WTC11 (cell line): Measurements from ENCODE around the gene CNIH3. TPM values are rescaled to one million over a fixed set of nuclear protein-coding genes. Genes with fewer than 3 reads are reported as not detected.

ENCODE experiments used
- ATAC-seq: fragments of 200-7000 bp; cut with Tn5 transposase; 2 replicates; pipeline ENCODE4 v1.10.0; 2021; ENCODE audit warnings: mild to moderate bottlenecking, moderate library complexity
- CTCF ChIA-PET: fragments of 300-600 bp; sonication (Branson Sonifier 250); formaldehyde crosslinking; loops from one replicate; lab custom pipeline; 2021; ENCODE audit warnings: antibody characterized with exemption; lab: Charles Lee
- POLR2A ChIA-PET: fragments of 350-600 bp; sonication (Branson Sonifier 250); formaldehyde crosslinking; loops from one replicate; lab custom pipeline; 2021; ENCODE audit warnings: antibody characterized with exemption; lab: Charles Lee
- DNase-seq: peaks from one replicate; pipeline ENCODE4 v3.0.0; 2021; ENCODE audit warnings: low spot score
- H3K27ac Mint-ChIP-seq: 2 replicates; pipeline ENCODE4 v1.8.0; 2021; ENCODE audit warnings: mixed read lengths
- H3K27me3 Mint-ChIP-seq: 2 replicates; pipeline ENCODE4 v1.8.0; 2021; ENCODE audit warnings: low read depth, mild to moderate bottlenecking, moderate library complexity, mixed read lengths
- H3K36me3 Mint-ChIP-seq: 2 replicates; pipeline ENCODE4 v1.8.0; 2021; ENCODE audit warnings: mixed read lengths
- H3K4me1 Mint-ChIP-seq: 2 replicates; pipeline ENCODE4 v1.8.0; 2022; ENCODE audit warnings: mixed read lengths
- H3K4me3 Mint-ChIP-seq: 2 replicates; pipeline ENCODE4 v1.8.0; 2021; ENCODE audit warnings: mild to moderate bottlenecking, moderate library complexity, mixed read lengths
- H3K9me3 Mint-ChIP-seq: 2 replicates; pipeline ENCODE4 v1.8.0; 2021; ENCODE audit warnings: mixed read lengths
- ATF1 ChIP-seq: sonication (generic); formaldehyde crosslinking; IDR thresholded peaks from 2 replicates; pipeline ENCODE4 v1.8.1; 2023; ENCODE audit warnings: mild to moderate bottlenecking, moderate library complexity, missing genetic modification reagents
- CBFB ChIP-seq: sonication (generic); formaldehyde crosslinking; IDR thresholded peaks from 2 replicates; pipeline ENCODE4 v1.8.1; 2022; ENCODE audit warnings: mild to moderate bottlenecking, low read depth, missing genetic modification reagents
- HMGA2 ChIP-seq: fragments of 250-450 bp; sonication (Bioruptor Pico); IDR thresholded peaks from 2 replicates; pipeline ENCODE4 v1.4.0; 2021; ENCODE audit warnings: mild to moderate bottlenecking, moderate library complexity
- NR2C2 ChIP-seq: sonication (generic); formaldehyde crosslinking; IDR thresholded peaks from 2 replicates; pipeline ENCODE4 v1.8.0; 2022; ENCODE audit warnings: mild to moderate bottlenecking, missing genetic modification reagents
- RORB ChIP-seq: fragments of 250-450 bp; sonication (Bioruptor Pico); IDR thresholded peaks from 2 replicates; pipeline ENCODE4 v1.9.0; 2021; ENCODE audit warnings: mild to moderate bottlenecking
- TEAD1 ChIP-seq: sonication (generic); formaldehyde crosslinking; IDR thresholded peaks from 2 replicates; pipeline ENCODE4 v1.8.0; 2022; ENCODE audit warnings: mild to moderate bottlenecking, missing genetic modification reagents
- ZBTB21 ChIP-seq: sonication (generic); formaldehyde crosslinking; IDR thresholded peaks from 2 replicates; pipeline ENCODE4 v1.8.1; 2023; ENCODE audit warnings: mild to moderate bottlenecking, missing genetic modification reagents, borderline replicate concordance
- ZNF416 ChIP-seq: fragments of 250-450 bp; sonication (Bioruptor Pico); IDR thresholded peaks from 2 replicates; pipeline ENCODE4 v1.9.0; 2021; ENCODE audit warnings: mild to moderate bottlenecking, inconsistent platforms
- total RNA-seq: library from RNA; stranded (reverse); gene quantifications from 3 replicates; pipeline ENCODE4 v1.2.3, GENCODE V29; 2021
- TF ChIP-seq, protein P1 (sequence below): sonication (generic); formaldehyde crosslinking; IDR thresholded peaks from 2 replicates; pipeline ENCODE4 v1.8.1; 2023; ENCODE audit warnings: mild to moderate bottlenecking, moderate library complexity, missing genetic modification reagents
- TF ChIP-seq, protein P2 (sequence below): sonication (generic); formaldehyde crosslinking; IDR thresholded peaks from 2 replicates; pipeline ENCODE4 v1.8.0; 2023; ENCODE audit warnings: missing genetic modification reagents
- TF ChIP-seq, protein P3 (sequence below): fragments of 250-450 bp; sonication (Bioruptor Pico); IDR thresholded peaks from 2 replicates; pipeline ENCODE4 v2.1.2; 2022; ENCODE audit warnings: mild to moderate bottlenecking, moderate library complexity
- TF ChIP-seq, protein P4 (sequence below): sonication (generic); formaldehyde crosslinking; IDR thresholded peaks from 2 replicates; pipeline ENCODE4 v1.8.1; 2023; ENCODE audit warnings: mild to moderate bottlenecking, missing genetic modification reagents, borderline replicate concordance
- TF ChIP-seq, protein P5 (sequence below): sonication (generic); formaldehyde crosslinking; IDR thresholded peaks from 2 replicates; pipeline ENCODE4 v1.8.0; 2022; ENCODE audit warnings: mild to moderate bottlenecking, missing genetic modification reagents

CNIH3 gene
- total RNA-seq, 1 experiment from 2014 or later: 8.1 TPM

DNA sequence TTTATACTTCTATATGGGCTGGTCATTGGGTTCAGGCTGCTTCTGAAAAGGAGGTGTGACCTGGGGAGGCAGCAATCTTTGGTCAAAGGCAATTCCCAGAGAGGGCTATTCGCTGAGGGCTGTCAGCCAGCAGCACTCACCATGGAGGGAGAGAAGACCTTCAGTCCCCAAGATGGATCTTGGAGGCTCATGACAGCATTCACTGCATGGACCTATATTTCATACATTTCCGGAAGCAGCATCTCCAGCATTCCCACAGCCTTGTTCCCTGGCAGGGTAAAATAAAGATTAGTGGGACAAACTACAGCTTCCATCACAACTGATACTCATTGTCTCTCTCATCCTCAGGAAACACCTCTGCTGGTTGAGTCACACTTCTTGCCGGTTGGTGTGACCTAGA, 146.6 kb downstream of the CNIH3 start (continued):
- TF ChIP-seq, protein P1, sequence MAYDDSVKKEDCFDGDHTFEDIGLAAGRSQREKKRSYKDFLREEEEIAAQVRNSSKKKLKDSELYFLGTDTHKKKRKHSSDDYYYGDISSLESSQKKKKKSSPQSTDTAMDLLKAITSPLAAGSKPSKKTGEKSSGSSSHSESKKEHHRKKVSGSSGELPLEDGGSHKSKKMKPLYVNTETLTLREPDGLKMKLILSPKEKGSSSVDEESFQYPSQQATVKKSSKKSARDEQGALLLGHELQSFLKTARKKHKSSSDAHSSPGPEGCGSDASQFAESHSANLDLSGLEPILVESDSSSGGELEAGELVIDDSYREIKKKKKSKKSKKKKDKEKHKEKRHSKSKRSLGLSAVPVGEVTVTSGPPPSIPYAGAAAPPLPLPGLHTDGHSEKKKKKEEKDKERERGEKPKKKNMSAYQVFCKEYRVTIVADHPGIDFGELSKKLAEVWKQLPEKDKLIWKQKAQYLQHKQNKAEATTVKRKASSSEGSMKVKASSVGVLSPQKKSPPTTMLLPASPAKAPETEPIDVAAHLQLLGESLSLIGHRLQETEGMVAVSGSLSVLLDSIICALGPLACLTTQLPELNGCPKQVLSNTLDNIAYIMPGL (CRISPR knock-in tag): no peak
- TF ChIP-seq, all 79 proteins: peak for 0

DNA sequence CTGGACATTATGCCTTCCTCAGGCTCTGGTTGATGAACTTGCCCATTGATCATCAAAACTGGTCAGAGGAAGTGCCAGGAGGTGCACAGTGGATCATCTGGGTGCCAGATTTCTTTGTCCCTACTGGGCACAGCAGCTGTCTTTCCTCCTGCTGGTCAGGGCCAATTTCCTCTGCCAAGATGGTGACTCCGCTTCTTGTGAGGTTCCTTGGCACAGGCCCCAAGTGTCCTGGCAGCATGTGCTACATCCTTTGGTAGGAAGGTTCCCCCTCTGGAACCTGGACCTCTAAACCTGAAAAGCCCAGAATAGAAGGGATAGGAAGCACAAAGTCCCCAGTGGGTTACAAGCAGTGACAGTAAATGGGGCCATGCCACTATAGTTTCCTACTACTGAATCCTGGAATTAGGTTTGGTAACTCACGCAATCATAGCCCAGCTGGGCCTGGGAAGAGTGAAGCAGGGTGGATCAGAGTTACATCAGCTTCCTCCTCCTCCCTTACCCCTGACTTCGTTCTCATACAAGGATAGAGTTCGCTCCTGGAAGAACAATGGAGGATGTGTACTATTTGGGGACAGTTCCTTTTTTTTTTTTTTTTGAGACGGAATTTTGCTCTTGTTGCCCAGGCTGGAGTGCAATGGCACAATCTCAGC, 147.1 kb downstream of the CNIH3 start:
- H3K9me3 Mint-ChIP-seq: peaks cover 26% of the 10 kb centered on the region
- peaks cover 17% of the 10 kb centered on the region for H3K36me3 Mint-ChIP-seq
- ATAC-seq (no peak), DNase-seq (no peak)
- ChIA-PET CTCF (interaction anchor here (0.7 to 1.0 kb wide), 2 partner anchors 88 to 226 kb away, joined by 3 read pairs; no protein-coding TSS in a partner anchor), POLR2A (interaction anchor here (0.7 kb wide), 1 partner anchor 8 kb away, joined by 4 read pairs; no protein-coding TSS in a partner anchor)
- peaks cover 9% of the 10 kb centered on the region for H3K27me3 Mint-ChIP-seq
- no peak overlapping the region for H3K27ac Mint-ChIP-seq
- H3K4me3 Mint-ChIP-seq: no peak overlapping the region
- peaks cover 19% of the 10 kb centered on the region for H3K4me1 Mint-ChIP-seq
- TF ChIP-seq, protein P2, sequence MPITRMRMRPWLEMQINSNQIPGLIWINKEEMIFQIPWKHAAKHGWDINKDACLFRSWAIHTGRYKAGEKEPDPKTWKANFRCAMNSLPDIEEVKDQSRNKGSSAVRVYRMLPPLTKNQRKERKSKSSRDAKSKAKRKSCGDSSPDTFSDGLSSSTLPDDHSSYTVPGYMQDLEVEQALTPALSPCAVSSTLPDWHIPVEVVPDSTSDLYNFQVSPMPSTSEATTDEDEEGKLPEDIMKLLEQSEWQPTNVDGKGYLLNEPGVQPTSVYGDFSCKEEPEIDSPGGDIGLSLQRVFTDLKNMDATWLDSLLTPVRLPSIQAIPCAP (CRISPR knock-in tag): no peak
- TF ChIP-seq HMGA2 (CRISPR knock-in tag) (no peak), TEAD1 (CRISPR knock-in tag) (no peak), ZBTB21 (no peak), CBFB (CRISPR knock-in tag) (no peak)

DNA sequence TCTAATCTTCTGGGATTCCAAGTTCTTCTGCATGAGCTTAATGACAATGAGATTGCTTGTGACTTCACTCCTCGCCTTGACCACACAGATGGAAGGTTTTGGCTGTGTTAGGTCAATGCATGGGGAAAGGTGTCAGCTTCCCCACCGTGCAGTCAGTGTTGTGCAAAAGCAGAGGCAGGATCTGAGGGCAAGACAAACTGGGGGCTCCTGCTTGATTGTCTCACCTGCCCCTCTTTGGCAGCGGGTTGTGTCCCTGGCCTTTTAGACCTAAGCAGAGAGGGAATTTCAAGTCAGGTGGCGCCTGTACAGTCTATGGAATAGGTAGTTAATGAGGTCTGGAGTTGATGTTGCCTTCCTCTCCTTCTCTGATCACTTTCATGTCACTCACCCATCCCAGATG, 150.1 kb downstream of the CNIH3 start:
- no peak for ATAC-seq
- H3K9me3 Mint-ChIP-seq: peaks cover 7% of the 10 kb centered on the region
- DNase-seq: no peak
- peaks cover 3% of the 10 kb centered on the region; the same call in 1 of the 2 replicates for H3K27me3 Mint-ChIP-seq
- peaks cover 19% of the 10 kb centered on the region for H3K4me1 Mint-ChIP-seq
- no peak overlapping the region for H3K27ac Mint-ChIP-seq
- ChIA-PET CTCF (interaction anchor here (0.7 to 1.2 kb wide), 3 partner anchors 9 to 85 kb away, joined by 3 read pairs; no protein-coding TSS in a partner anchor), POLR2A (no interaction called here)
- no peak overlapping the region for H3K4me3 Mint-ChIP-seq
- no peaks in the 10 kb centered on the region for H3K36me3 Mint-ChIP-seq
- TF ChIP-seq, protein P3, sequence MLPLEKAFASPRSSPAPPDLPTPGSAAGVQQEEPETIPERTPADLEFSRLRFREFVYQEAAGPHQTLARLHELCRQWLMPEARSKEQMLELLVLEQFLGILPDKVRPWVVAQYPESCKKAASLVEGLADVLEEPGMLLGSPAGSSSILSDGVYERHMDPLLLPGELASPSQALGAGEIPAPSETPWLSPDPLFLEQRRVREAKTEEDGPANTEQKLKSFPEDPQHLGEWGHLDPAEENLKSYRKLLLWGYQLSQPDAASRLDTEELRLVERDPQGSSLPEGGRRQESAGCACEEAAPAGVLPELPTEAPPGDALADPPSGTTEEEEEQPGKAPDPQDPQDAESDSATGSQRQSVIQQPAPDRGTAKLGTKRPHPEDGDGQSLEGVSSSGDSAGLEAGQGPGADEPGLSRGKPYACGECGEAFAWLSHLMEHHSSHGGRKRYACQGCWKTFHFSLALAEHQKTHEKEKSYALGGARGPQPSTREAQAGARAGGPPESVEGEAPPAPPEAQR: no peak
- no peak for TF ChIP-seq ATF1 (CRISPR knock-in tag)
- TF ChIP-seq, protein P4, sequence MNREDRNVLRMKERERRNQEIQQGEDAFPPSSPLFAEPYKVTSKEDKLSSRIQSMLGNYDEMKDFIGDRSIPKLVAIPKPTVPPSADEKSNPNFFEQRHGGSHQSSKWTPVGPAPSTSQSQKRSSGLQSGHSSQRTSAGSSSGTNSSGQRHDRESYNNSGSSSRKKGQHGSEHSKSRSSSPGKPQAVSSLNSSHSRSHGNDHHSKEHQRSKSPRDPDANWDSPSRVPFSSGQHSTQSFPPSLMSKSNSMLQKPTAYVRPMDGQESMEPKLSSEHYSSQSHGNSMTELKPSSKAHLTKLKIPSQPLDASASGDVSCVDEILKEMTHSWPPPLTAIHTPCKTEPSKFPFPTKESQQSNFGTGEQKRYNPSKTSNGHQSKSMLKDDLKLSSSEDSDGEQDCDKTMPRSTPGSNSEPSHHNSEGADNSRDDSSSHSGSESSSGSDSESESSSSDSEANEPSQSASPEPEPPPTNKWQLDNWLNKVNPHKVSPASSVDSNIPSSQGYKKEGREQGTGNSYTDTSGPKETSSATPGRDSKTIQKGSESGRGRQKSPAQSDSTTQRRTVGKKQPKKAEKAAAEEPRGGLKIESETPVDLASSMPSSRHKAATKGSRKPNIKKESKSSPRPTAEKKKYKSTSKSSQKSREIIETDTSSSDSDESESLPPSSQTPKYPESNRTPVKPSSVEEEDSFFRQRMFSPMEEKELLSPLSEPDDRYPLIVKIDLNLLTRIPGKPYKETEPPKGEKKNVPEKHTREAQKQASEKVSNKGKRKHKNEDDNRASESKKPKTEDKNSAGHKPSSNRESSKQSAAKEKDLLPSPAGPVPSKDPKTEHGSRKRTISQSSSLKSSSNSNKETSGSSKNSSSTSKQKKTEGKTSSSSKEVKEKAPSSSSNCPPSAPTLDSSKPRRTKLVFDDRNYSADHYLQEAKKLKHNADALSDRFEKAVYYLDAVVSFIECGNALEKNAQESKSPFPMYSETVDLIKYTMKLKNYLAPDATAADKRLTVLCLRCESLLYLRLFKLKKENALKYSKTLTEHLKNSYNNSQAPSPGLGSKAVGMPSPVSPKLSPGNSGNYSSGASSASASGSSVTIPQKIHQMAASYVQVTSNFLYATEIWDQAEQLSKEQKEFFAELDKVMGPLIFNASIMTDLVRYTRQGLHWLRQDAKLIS (CRISPR knock-in tag): no peak
- no peak for TF ChIP-seq RORB (CRISPR knock-in tag)
- TF ChIP-seq, protein P5, sequence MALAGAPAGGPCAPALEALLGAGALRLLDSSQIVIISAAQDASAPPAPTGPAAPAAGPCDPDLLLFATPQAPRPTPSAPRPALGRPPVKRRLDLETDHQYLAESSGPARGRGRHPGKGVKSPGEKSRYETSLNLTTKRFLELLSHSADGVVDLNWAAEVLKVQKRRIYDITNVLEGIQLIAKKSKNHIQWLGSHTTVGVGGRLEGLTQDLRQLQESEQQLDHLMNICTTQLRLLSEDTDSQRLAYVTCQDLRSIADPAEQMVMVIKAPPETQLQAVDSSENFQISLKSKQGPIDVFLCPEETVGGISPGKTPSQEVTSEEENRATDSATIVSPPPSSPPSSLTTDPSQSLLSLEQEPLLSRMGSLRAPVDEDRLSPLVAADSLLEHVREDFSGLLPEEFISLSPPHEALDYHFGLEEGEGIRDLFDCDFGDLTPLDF (CRISPR knock-in tag): no peak
- no peak for TF ChIP-seq ZNF416 (CRISPR knock-in tag)
- TF ChIP-seq NR2C2 (CRISPR knock-in tag): no peak
